GM18867 (cell line): ENCODE data around the gene GAL3ST1.

Experiments used
- ATAC-seq: cut with Tn5 transposase; IDR thresholded peaks from one replicate; pipeline ENCODE4 v1.9.1; 2021; ENCODE audit warnings: mild to moderate bottlenecking, moderate library complexity; ENCODE audit not compliant: unreplicated experiment

GAL3ST1 gene

DNA sequence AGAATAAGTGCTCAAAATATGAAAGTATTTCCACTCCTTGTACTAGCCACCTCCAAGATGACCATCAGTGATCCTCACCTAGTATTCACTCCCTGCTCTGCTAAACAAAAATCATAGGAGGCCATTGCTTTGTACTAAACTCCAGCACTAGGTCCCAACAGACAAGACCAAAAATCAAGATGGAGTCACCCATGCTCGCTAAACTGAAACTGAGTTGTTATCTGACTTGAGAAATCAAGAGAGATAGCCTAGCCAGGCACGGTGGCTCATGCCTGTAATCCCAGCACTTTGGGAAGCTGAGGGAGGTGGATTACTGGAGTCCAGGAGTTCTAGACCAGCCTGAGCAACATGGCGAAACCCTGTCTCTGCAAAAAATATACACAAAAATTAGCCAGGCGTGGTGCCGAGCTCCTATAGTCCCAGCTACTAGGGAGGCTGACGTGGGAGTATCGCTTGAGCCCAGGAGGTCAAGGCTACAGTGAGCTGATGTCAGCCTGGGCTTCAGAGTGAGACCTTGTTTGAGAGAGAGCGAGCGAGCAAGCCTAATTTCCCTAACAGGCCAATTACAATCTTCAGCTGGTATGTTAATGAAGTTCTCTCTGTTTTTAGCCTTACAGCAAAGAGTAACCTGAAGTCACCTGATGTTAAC, 37.3 kb downstream of the GAL3ST1 start:
- ATAC-seq = no peak

- no peak for ATAC-seq
Measured at GRCh38 chr22:30535182-30535581, 39.3 kb downstream of the GAL3ST1 start.

DNA sequence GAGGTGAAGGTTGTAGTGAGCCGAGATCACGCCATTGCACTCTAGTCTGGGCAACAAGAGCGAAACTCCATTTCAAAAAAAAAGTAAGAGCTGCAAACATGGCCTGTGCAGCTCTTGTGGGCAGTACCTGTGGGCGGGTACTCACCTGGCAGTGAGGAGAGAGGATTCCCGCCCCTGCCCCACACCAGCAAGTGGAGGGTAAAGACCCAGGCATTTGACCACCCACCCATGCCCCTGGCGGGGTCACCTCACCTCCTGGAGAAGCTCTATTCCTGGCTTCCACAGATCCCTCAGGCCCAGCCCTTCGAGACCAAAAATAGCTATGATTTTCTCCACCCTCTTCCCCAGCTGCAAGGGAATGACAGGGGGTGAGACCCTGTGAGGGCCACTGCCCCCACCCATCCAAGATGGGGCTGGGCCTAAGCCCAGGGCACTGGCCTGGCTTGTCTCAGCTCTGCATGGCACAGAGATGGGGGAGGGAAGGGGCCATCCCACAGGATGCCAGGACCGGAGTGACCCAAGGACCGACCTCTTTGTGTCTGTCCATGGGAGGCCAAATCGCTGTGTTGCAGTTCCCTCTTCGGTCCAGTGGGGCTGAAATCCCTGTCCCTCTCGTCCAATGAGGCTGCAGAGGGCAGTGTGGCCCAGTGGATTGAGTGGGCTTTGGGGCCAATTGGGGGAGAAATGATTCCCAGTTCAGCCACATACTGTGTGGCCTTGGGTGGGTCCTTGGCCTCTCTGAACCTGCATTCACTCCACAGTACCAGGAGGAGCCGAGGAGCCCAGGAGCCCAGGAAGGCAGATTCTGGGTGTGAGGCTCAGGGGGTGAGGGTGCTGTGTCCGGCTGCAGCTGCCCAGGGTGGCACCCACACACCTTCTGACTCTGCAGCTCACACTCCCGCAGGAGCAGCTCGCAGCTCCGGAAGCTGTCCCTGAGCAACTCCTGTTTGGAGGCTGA, 42.5 kb downstream of the GAL3ST1 start:
- no peak for ATAC-seq

- ATAC-seq = no peak
Measured at GRCh38 chr22:30526656-30527055, 47.8 kb downstream of the GAL3ST1 start.

DNA sequence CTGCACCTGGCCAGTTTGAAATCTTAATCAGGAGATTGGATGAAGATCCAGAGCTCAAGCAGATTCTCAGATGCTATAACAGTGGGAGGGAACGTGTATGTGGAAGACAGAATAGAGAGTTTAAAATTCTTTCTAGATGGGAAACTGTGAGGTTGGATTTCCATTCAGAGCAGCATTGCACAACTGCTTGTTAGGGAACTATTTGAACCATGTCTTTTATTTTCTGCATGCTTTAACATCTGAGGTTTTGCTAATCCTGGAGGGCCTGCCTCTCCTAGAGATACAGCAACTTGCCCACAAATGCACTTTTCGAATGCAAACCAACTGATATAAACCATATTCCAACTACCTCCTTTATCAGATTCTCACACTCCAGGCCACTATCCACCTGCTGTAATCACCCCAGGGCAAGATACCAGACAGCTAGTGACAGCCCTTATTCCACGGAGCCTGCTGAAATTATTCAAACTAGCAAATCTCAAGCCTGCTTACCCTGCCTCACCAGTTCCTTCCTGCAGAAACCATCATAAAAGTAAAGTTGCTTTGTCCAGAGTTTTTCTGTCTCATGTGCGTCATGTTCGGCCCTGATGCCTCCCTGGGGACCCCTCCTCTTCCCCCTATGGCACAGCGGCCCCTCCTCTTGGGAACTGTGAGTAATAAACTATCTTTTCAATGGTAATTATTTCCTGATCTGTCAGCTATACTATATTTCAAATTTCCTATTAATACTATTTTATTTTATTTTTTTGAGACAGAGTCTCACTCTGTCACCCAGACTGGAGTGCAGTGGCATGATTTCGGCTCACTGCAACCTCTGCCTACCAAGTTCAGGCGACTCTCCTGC, 50.6 kb downstream of the GAL3ST1 start:
- ATAC-seq = no peak

DNA sequence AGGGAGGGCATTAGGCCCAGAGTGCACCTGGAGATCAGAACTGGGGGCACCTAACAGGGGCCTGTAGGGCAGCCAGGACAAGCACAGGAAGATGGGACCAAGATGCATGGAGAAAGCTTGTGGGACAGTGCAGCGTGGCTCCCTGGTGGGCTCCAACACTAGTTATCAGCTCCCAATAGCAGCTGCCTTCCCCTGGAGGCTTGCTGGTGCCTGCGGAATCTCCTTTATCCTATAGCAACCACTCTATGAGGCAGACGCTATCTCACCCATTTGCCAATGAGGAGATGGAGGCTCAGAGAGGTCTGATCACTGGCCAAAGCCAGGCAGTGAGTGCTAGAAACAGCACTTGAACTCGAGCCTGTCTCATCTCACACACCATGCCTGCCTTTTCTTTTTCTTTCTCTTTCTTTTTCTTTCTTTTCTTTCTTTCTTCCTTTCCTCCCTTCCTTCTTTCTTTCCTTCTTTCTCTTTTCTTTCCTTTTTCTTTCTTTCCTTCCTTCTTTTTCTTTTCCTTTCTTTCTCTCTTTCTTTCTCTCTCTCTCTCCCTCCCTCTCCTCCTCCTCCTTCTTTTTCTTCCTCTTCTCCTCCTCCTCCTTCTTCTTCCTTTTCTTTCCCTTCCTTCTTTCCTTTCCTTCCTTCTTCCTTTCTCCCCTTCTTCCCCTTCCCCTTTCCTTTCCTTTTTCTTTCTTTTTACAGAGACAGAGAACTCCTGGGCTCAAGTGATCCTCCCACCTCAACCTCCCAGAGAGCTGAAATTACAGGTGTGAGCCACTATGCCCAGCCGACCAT, 52.9 kb downstream of the GAL3ST1 start:
- no peak for ATAC-seq

- ATAC-seq = no peak
Measured at GRCh38 chr22:30519842-30520425, 54.5 kb downstream of the GAL3ST1 start.

DNA sequence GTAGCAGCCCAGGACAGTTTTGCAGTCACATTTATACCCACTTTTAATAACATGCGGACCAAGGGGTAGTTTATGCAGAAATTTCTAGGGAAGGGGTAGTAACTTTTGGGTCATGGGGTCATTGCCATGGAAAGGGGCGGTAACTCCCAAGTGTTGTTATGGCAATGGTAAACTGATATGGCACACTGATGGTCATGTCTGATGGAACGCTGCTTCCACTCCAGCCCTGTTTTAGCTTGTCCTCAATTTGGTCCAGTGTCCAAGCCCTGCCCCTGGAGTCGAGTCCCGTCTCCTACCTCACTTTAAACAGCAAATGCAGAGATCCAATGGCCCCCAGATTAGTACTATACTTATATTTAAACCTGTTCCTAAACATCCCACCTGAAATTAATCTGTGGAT, 57.7 kb downstream of the GAL3ST1 start:
- ATAC-seq = no peak

DNA sequence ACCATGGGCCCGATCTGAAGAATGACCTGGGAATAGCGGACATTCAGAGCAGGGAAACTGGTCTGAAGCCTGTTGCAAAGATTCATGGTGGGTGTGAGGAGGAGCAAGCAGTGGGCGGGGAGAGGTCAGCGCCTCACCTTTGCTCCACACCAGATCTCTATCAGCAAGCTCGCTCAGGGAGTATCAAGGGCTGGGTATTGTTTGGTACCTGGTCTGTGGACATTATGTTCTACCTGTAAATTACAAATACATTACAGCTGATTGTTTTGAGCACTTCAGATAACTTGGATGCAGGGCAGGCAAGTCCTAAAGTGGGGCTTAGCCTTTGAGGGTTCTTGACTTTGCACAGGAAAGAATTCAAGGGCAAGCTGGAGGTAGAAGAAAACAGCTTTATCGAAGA, 58.2 kb downstream of the GAL3ST1 start:
- no peak for ATAC-seq

- ATAC-seq = no peak
Measured at GRCh38 chr22:30514252-30514651, 60.2 kb downstream of the GAL3ST1 start.

DNA sequence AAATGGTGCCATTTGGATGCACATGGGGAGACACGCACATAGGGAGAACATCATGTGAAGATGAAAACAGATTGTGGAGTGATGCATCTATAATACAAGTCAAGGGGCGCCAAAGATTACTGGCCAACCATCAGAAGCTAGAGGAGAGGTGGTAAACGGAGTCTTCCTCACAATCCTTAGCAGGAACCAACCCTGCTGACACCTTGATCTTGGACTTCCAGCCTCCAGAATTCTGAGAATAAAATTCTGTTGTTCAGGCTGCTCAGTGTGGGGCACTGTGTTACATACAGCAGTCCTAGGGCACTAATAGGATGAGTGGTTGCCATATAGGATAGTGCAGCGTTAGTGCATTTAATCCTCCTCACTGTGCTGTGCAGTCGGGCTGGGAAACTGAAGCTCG, 61.0 kb downstream of the GAL3ST1 start:
- ATAC-seq = no peak

- ATAC-seq = no peak
Measured at GRCh38 chr22:30511911-30512310, 62.6 kb downstream of the GAL3ST1 start.

DNA sequence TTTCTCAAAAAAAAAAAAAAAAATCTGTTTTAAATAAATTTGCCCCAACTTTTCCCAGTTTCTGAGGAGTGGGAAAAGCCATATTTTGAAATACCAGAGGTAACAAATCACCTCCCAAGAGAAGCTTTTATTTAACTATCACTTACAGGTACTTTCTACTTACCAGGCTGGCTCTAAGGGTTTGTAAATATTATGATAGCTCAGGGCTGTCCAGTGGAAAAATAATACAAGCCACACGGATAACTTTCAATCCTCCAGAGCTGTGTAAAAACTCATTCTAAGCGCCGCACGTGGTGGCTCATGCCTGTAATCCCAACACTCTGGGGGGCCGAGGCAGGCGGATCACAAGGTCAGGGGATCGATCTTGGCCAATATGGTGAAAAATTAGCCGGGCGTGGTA, 63.4 kb downstream of the GAL3ST1 start:
- no peak for ATAC-seq

DNA sequence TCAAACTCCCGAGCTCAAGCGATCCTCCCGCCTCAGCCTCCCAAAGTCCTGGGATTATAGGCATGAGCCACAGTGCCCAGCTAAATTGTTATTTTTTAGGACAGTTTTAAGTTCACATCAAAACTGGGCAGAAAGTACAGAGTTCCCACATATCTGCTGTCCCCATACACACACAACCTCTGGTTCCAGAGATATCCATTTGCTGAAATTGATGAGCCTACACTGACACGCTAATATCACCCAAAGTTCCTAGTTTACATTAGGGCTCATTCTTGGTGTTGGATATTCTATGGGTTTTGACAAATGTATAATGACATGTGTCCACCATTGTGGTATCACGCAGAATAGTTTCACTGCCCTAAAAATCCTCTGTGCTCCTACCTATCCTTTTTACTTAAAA, 66.2 kb downstream of the GAL3ST1 start:
- ATAC-seq = no peak

DNA sequence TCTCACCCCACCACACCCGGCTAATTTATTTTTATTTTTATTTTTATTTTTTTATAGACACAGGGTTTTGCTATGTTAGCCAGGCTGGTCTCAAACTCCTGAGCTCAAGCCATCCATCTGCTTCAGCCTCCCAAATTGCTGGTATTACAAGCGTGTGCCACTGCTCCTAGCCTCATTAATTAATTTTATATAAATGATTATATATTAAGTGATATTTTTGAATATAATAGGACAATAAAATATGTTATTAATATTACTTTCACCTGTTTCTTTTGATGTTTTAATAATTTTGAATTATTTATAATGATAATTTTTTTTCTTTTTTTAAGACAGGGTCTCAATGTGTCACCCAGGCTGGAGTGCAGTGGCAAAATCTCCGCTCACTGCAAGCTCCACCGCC, 66.8 kb downstream of the GAL3ST1 start:
- no peak for ATAC-seq

DNA sequence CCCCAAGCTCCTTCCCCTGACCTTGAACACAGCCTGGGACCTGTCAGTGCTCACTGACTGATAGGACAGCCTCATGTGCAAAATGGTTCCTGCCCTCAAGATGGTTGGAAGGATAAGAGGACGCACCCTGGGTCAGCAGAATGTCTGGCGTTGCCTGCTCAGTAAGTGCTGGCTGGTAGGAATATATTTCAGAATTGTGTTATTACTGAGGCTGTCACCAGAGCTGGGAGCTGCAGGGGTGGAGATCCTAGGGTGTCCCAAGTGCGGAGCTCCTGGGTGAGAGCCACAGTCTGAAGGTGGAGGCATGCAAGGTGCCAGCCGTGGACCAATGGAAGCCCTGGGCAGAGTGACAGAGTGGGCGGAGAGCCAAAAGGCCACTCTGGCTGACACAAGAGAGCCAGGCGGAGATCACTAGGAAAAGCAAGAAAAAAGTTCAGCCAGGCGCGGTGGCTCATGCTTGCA, 67.9 kb downstream of the GAL3ST1 start:
- no peak for ATAC-seq
